Naive B cell (primary cell): ENCODE data around the gene GIT1. TPM values are rescaled to one million over a fixed set of nuclear protein-coding genes. Genes with fewer than 3 reads are reported as not detected.
A peak's percentile ranks its signal among the peaks of the same experiment; 100 is the strongest.

Source experiments
- ATAC-seq, 2 donors: fragments of 150-1000 bp; cut with Tn5 transposase; 2 replicates each; pipeline ENCODE4 v1.10.0; 2021; ENCODE audit warnings: low read depth in 2 of 2, mild to moderate bottlenecking in 2 of 2, moderate library complexity in 2 of 2
- DNase-seq: peaks from one replicate; pipeline ENCODE4 v3.0.0; 2022
- H3K27ac Mint-ChIP-seq, 6 donors: one replicate each; pipeline ENCODE4 v1.8.0; 2020 to 2022; ENCODE audit warnings: mild to moderate bottlenecking in 6 of 6, mixed read lengths in 6 of 6, moderate library complexity in 5 of 6, inconsistent platforms in 2 of 6
- H3K27me3 Mint-ChIP-seq, 3 donors: one replicate each; pipeline ENCODE4 v1.8.0; 2021 to 2022; ENCODE audit warnings: mixed read lengths in 3 of 3, mild to moderate bottlenecking in 1 of 3
- H3K36me3 Mint-ChIP-seq, 2 donors: one replicate each; pipeline ENCODE4 v1.8.0; 2020 to 2022; ENCODE audit warnings: mixed read lengths in 2 of 2, inconsistent platforms in 1 of 2, mild to moderate bottlenecking in 1 of 2
- H3K4me1 Mint-ChIP-seq, 3 donors: one replicate each; pipeline ENCODE4 v1.8.0; 2020 to 2022; ENCODE audit warnings: mixed read lengths in 3 of 3, inconsistent platforms in 1 of 3, mild to moderate bottlenecking in 1 of 3, moderate library complexity in 1 of 3
- H3K4me3 Mint-ChIP-seq, 8 donors: one replicate each; pipeline ENCODE4 v1.8.0; 2020 to 2022; ENCODE audit warnings: mild to moderate bottlenecking in 8 of 8, mixed read lengths in 8 of 8, moderate library complexity in 8 of 8, inconsistent platforms in 2 of 8
- H3K9me3 Mint-ChIP-seq, 7 donors: one replicate each; pipeline ENCODE4 v1.8.0; 2020 to 2022; ENCODE audit warnings: mixed read lengths in 7 of 7, mild to moderate bottlenecking in 5 of 7, inconsistent platforms in 2 of 7, moderate library complexity in 1 of 7
- polyA plus RNA-seq, 6 donors: library from polyadenylated mRNA; unstranded; fragments of 300-500 nt; fragmentation: Illumina TruSeq; gene quantifications; one replicate each; pipeline ENCODE4 v1.2.3, GENCODE V29; 2021; ENCODE audit warnings: low read depth in 6 of 6

The GIT1 gene
- polyA plus RNA-seq, 6 donors from 2014 or later = 1.6 to 12.9 (median 4.4) TPM

- Mint-ChIP-seq H3K4me3 (peak overlapping the region in 5 of 8 donors; percentile 62 to 90 (median 82)), H3K27ac (no peak overlapping the region), H3K36me3 (no peaks in the 10 kb centered on the region), H3K9me3 (no peaks in the 10 kb centered on the region), H3K27me3 (peaks cover 0 to 10% (median 0%) of the 10 kb centered on the region in 3 donors), H3K4me1 (peaks cover 17 to 36% (median 29%) of the 10 kb centered on the region in 3 donors)
- no peak for ATAC-seq
- no peak for DNase-seq
Observed at GRCh38 chr17:29595107-29595942, 5.9 kb upstream of the GIT1 start.

GRCh38 chr17:29594519-29595090, 5.2 kb upstream of the GIT1 start:
- peaks cover 0 to 10% (median 0%) of the 10 kb centered on the region in 3 donors for H3K27me3 Mint-ChIP-seq

GRCh38 chr17:29593591-29594518, 4.4 kb upstream of the GIT1 start:
- H3K27ac Mint-ChIP-seq = peak overlapping the region in 1 of 6 donors; percentile 33
- H3K27me3 Mint-ChIP-seq = peaks cover 0 to 10% (median 0%) of the 10 kb centered on the region in 3 donors
- H3K36me3 Mint-ChIP-seq = no peaks in the 10 kb centered on the region
- no peaks in the 10 kb centered on the region for H3K9me3 Mint-ChIP-seq
- ATAC-seq = no peak
- no peak for DNase-seq
- peak overlapping the region; percentile 71 to 90 (median 84) for H3K4me3 Mint-ChIP-seq
- H3K4me1 Mint-ChIP-seq = peaks cover 24 to 44% (median 34%) of the 10 kb centered on the region in 3 donors

More at GRCh38 chr17:29594519-29595090, 5.2 kb upstream of the GIT1 start:
- H3K4me3 Mint-ChIP-seq = peak overlapping the region in 7 of 8 donors; percentile 71 to 90 (median 85)
- ATAC-seq (no peak), DNase-seq (no peak)
- H3K4me1 Mint-ChIP-seq = peaks cover 24 to 44% (median 34%) of the 10 kb centered on the region in 3 donors
- no peaks in the 10 kb centered on the region for H3K9me3 Mint-ChIP-seq
- no peak overlapping the region for H3K27ac Mint-ChIP-seq
- no peaks in the 10 kb centered on the region for H3K36me3 Mint-ChIP-seq

DNA sequence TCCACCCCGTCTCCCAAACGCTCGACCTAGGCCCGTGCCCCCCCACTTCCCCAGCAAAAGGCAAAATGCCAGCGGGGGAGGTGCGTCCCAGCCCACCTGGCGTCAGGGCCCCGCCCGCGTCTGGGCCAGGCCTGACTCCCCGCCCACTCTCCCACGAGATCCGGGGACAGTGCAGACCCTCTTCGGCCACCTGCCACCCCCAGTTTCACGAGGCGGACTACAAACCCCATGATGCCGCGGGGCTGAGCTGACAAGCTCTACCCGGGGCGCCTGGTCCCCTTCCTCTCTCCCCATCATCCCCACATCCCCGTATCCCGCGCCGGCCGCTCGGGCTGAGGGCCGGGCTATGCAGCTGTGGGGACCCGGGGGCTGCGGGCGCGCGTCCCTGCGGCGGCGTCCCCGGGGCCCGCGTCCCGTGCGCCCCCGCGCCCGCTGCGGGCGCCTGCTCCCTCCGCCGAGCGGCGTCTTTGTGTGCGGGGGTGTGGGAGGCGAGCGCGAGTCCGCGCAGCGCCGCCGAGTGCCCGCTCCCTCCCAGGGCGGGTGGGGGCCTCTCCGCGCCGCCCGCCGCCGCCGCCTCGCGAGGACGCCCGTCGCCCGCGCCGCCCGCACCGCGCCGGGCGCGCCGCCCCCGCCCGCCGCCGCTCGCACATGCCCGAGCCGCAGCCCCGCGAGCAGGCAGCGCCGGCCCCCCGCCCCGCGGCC, 3.6 kb upstream of the GIT1 start, which contains the start of gene ANKRD13B:
TSS of gene ANKRD13B (plus strand) at position 283 of the 702 bp plus-strand sequence. CDS start 490 bp downstream, outside the sequence.
- Mint-ChIP-seq H3K27me3 (peaks cover 0 to 10% (median 0%) of the 10 kb centered on the region in 3 donors), H3K4me1 (peaks cover 28 to 49% (median 38%) of the 10 kb centered on the region in 3 donors), H3K36me3 (no peaks in the 10 kb centered on the region), H3K27ac (peak within 1 kb of the TSS in 4 of 6 donors; percentile 38 to 82 (median 55)), H3K9me3 (no peaks in the 10 kb centered on the region), H3K4me3 (peak within 1 kb of the TSS; percentile 84 to 94 (median 90))
- ATAC-seq (peak in 1 of 2 donors; percentile 6), DNase-seq (peak; percentile 34)

DNA sequence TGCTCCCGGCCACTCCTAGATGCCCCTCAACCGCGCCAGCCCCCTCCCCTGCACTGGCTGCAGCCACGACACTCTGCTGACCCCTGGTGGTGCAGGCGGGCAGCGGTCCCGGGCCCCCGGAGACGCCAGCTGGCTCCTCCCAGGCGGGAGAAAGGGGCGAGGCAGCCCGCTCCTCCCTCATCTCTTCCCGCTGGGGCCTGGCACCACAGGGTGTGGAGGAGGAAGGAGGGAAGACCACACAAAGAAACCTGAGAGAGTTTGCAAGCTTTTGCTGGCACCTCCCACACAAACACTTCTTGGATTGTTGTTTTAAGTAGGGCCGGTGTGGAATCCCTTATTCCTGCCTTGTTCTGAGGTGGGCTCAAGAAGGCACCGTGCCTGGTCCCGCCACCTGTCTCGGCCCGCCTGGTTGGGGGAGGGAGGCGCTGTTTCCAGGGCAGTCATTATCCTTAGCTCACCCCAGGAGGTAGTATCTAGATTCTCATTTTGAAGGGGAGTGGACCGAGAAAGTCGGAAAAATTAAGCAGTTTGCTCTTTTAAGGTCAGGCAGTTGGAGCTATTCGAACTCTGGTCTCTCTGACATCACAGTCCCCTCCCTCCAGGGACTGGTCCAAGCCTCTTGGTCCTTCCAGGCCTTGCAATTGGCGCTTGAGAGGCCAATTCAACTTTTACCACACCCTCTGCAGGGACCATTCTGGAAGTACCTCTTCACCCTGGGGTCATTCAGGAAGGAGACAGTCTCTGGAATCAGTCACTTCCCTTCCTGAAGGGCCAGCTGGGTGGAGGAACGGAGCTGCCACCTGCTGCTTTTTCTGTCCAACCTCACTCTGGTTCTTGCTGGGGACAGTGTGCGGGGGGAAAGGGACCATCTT, 2.5 kb upstream of the GIT1 start:
- peaks cover 0 to 10% (median 0%) of the 10 kb centered on the region in 3 donors for H3K27me3 Mint-ChIP-seq
- H3K4me3 Mint-ChIP-seq = peak overlapping the region; percentile 84 to 94 (median 90)
- H3K9me3 Mint-ChIP-seq = no peaks in the 10 kb centered on the region
- peak; percentile 47 to 49 for ATAC-seq
- peak; percentile 77 for DNase-seq
- peak overlapping the region in 3 of 6 donors; percentile 38 to 82 (median 41) for H3K27ac Mint-ChIP-seq
- peaks cover 35 to 59% (median 48%) of the 10 kb centered on the region in 3 donors for H3K4me1 Mint-ChIP-seq
- H3K36me3 Mint-ChIP-seq = no peaks in the 10 kb centered on the region

DNA sequence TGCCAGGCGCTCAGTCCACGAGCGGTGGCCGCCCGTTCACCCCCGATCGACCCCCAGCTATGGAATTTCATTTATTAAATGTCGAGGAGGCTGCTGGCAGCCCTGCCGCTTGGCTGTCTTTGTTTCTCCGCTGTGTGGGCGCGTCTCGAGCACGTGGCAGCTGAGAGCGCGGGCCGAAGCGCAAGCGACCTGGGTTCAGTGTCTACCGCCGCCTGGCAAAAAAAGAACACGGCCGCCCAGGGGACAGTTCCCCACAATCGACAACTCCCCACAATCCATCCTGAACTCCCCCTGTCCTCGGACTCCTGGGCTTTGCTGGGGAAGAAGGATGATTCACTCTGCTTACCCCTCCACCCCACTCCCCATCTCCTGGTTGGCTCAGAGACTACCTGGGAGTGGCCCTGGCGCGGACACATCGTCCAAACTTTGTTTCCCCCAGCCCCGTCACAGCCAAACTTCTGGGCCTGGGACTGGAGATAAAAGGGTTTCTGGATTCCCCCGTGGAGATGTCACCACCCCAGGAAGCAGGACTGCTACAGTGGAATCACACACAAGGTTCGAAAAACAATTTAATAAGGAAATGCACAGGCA, 1.8 kb upstream of the GIT1 start:
- H3K36me3 Mint-ChIP-seq = no peaks in the 10 kb centered on the region
- H3K4me1 Mint-ChIP-seq = peaks cover 35 to 66% (median 55%) of the 10 kb centered on the region in 3 donors
- H3K9me3 Mint-ChIP-seq = no peaks in the 10 kb centered on the region
- DNase-seq (peak; percentile 28), ATAC-seq (no peak)
- H3K27me3 Mint-ChIP-seq = peaks cover 0 to 10% (median 0%) of the 10 kb centered on the region in 3 donors
- peak overlapping the region in 1 of 6 donors; percentile 19 for H3K27ac Mint-ChIP-seq
- H3K4me3 Mint-ChIP-seq = peak overlapping the region; percentile 84 to 94 (median 88)

GRCh38 chr17:29590411-29591145, 1.1 kb upstream of the GIT1 start:
- Mint-ChIP-seq H3K9me3 (no peaks in the 10 kb centered on the region), H3K4me3 (peak overlapping the region; percentile 84 to 94 (median 91)), H3K27me3 (peaks cover 0 to 10% (median 0%) of the 10 kb centered on the region in 3 donors), H3K36me3 (no peaks in the 10 kb centered on the region), H3K27ac (peak overlapping the region in 2 of 6 donors; percentile 26 to 79), H3K4me1 (peaks cover 35 to 69% (median 61%) of the 10 kb centered on the region in 3 donors)
- no peak for DNase-seq
- no peak for ATAC-seq

DNA sequence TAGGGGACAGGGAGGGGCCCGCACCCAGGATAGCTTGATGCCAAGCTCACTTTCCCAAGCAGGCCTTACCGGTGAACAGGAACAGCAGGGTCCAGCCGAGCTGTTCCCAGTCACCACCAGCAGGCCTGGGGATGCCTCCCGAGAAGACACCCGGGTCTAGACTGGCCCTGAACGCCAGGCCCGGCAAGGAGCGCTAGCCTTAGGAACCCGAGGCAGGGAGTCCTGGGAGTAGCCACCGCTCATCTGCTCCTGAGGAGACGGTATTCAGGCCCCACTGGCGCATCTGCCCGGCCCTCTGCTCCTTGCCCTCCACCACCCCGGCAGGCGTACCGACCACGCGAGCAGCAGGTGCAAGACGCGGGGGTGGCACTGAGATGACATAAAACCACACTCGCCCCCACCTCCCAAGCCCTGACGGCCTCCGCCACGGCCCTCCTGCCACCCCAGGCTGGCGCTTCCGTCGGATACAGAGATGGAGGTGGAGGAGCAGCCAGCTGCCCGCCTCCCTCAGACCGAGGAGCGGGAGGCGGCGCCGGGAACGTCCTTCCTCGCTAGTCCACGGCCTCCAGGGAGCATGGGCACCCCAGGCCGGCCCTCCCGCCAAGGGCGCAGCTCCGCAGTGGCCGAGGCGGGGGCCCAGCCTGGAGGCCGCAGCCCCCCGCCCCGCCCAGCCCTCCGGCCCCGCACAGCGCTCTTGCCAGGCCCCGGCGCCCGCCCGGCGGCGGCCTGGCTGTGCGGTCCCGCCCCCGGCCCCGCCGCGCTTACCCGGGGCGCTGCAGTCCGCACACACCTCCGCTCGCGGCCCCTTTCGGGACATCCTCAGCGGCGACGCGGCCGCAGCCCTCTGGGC, 661 bp downstream of the GIT1 start:
- Mint-ChIP-seq H3K4me1 (peaks cover 45 to 78% (median 72%) of the 10 kb centered on the region in 3 donors), H3K27ac (peak overlapping the region in 3 of 6 donors; percentile 67 to 95 (median 76)), H3K4me3 (peak overlapping the region; percentile 85 to 94 (median 90)), H3K9me3 (no peaks in the 10 kb centered on the region), H3K36me3 (no peaks in the 10 kb centered on the region), H3K27me3 (no peaks in the 10 kb centered on the region)
- peak; percentile 10 to 15 for ATAC-seq
- DNase-seq = peak; percentile 56

DNA sequence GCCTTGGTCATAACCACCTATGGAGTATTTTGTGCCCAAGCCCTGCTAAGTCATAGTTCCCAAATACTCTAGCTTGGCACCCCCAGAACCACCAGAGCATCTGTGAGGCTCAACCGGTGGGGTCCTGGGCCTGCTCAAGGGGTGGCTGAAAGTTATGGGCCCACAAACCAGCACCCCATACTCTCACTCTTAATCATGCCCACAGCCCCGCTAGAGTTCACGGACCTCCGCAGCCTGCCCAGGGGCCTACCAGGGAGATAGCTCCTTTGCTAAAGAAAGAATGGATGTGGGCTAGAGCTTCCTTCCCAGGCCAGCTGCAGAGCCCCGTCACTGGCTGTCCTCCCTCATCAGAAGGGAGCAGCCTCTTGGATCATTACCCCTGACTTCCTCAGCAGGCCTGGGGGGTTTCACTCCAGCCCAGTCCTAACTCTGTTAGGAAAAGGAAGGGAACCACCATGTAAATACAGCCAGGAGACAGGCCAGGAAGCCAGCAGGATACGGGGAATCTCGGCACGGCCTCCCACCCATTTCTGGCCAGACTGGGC, 1.4 kb downstream of the GIT1 start:
- no peaks in the 10 kb centered on the region for H3K27me3 Mint-ChIP-seq
- H3K36me3 Mint-ChIP-seq = no peaks in the 10 kb centered on the region
- no peaks in the 10 kb centered on the region for H3K9me3 Mint-ChIP-seq
- ATAC-seq (no peak), DNase-seq (no peak)
- H3K4me1 Mint-ChIP-seq = peaks cover 48 to 81% (median 79%) of the 10 kb centered on the region in 3 donors
- peak overlapping the region; percentile 83 to 94 (median 90) for H3K4me3 Mint-ChIP-seq
- peak overlapping the region in 5 of 6 donors; percentile 76 to 95 (median 94) for H3K27ac Mint-ChIP-seq

DNA sequence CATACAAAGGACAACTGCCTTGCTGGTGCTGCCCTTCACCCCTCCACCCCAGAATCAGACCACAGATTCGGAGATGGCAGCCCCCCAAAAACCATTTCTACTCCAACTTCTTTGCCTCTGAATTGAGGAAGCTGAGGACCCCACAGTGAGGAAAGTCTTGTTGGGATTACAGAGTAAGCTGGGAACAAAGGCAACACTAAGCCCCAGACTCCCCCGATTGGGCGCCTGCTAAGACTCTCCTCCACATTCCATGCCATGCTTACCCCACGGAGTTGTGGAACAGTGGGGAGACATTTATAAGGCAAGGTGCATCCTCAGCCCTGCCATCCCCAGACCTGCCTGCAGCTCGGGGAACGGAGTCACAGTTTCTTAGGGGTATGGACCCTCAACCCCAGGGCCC, 1.9 kb downstream of the GIT1 start:
- no peaks in the 10 kb centered on the region for H3K9me3 Mint-ChIP-seq
- no peaks in the 10 kb centered on the region for H3K27me3 Mint-ChIP-seq
- DNase-seq (no peak), ATAC-seq (no peak)
- no peaks in the 10 kb centered on the region for H3K36me3 Mint-ChIP-seq
- peak overlapping the region in 3 of 6 donors; percentile 41 to 76 (median 60) for H3K27ac Mint-ChIP-seq
- H3K4me3 Mint-ChIP-seq = peak overlapping the region; percentile 83 to 94 (median 90)
- H3K4me1 Mint-ChIP-seq = peaks cover 43 to 78% (median 77%) of the 10 kb centered on the region in 3 donors
